Astrocyte of the cerebellum (primary cell): Measurements from ENCODE around the gene TERB1.

Experiments used
- DNase-seq: peaks from one replicate; pipeline ENCODE4 v3.0.0-alpha.2; 2011; ENCODE audit warnings: low read depth
- H3K4me3 ChIP-seq: 2 replicates; pipeline ENCODE4 v1.5.1; 2011; ENCODE audit warnings: mild to moderate bottlenecking, low read depth, low read length, moderate library complexity
- in situ Hi-C: cut with HindIII; loops from 2 replicates; pipeline ENCODE4 v1.10.0; 2017; ENCODE audit warnings: low sequenced_read_pairs
- TF ChIP-seq, protein P1 (sequence below): IDR thresholded peaks from 2 replicates; pipeline ENCODE4 v1.5.1; 2012; ENCODE audit warnings: low read length, low read depth, moderate library complexity, mild to moderate bottlenecking; ENCODE audit errors: missing control alignments

TERB1 gene

DNA sequence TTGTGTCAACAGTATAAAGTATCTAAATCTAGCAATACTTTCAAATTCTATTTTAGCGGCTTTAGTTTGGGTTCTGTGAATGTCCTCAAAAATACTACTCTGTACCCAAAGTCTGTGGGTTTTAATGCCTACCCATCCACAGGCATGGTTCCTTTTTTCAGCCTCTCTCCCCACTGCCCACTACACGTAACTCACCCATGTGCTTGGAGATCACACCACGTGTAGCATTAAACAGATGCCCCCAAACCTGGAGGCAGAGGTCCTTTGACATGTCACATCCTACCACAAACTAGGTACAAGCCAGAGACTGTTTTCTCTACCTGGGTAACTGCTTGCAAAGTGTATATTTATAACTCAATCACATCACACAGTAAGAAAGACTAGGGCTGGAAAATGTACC lies 55.3 kb downstream of the TERB1 start:
- in situ Hi-C loops, result no loop called here
- TF ChIP-seq, protein P1, sequence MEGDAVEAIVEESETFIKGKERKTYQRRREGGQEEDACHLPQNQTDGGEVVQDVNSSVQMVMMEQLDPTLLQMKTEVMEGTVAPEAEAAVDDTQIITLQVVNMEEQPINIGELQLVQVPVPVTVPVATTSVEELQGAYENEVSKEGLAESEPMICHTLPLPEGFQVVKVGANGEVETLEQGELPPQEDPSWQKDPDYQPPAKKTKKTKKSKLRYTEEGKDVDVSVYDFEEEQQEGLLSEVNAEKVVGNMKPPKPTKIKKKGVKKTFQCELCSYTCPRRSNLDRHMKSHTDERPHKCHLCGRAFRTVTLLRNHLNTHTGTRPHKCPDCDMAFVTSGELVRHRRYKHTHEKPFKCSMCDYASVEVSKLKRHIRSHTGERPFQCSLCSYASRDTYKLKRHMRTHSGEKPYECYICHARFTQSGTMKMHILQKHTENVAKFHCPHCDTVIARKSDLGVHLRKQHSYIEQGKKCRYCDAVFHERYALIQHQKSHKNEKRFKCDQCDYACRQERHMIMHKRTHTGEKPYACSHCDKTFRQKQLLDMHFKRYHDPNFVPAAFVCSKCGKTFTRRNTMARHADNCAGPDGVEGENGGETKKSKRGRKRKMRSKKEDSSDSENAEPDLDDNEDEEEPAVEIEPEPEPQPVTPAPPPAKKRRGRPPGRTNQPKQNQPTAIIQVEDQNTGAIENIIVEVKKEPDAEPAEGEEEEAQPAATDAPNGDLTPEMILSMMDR, result no peak
- no peak for DNase-seq
- H3K4me3 ChIP-seq, result no peak overlapping the region

DNA sequence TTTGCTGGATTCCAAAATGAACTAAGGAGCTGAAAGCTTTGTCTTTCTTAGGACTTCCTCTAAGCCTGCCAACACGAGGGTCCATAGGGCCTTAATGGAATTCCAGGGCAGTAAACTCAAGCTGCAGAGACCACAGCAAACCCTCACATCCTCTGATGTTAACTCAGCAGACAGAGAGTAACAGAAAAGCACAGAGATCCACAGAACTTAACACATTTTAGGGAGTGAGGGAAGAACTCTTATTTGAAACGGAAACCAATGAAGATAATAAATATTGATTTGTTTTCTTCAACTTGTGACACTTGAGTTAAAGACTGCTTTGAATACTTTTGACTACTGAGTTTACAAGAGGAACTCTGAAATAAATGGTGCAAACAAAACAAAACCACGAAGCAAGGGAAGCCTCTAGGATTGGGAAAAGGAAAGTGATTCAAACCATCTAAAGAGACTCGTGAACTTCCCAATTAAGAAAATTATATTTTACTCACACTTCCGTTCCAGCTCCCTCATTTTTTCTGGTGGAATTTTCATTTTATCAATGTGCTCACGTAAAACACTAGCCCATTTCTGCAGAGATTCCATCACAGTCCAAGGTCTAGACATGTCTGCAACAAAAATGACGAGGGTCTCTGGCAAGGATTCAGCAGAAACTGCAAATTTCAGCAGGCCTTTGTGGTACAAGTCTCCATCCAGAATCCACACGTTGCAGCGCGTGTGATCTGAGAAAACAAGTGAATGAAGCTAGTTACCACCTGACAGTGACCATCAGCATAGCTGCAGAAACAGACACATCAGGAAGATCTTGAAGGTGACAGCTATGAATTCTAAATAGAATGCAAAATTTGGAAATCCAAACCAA lies 59.2 kb downstream of the TERB1 start:
- DNase-seq, result peak; percentile 46

DNA sequence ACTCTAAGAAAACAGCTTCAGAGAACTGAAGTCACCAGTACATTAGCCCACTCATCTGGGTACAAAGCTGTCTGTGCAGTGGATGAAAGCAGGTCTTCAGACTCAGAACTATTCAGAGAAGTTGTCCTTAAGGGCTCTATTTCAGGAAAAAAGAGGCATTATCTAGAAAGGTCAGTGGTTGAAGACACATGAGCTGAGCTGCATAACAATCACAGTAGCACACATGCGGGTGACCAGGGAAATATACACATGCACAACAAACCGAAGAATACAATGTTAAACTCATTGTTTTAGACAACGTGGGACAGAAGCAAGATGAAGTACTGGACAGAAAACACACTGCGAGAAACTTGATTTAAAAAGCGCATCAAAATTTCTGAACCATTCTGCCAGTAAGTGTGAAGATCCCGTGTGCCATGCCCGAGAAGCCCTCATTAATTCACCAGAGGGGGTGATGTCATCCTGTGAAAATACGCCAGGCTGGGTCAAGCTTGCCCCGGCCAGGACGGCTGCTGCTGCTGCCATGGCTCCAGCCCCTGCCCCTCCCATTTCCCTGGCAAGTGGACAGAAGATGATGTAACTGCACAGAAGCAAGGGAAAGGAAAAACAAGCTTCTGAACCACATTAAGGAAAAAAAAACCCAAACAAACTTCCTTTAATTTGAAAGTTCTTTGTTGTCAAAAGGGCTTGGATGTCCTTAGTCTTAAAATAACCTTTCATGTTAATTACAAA lies 60.0 kb downstream of the TERB1 start:
- peak; percentile 87 for DNase-seq
- in situ Hi-C loops, result loop anchor here (5.0 kb wide), 1 partner anchor 79 kb away; no protein-coding TSS in a partner anchor
- TF ChIP-seq, protein P1, result no peak
- H3K4me3 ChIP-seq, result no peak overlapping the region

More for the DNA sequence above, 59.2 kb downstream of the TERB1 start:
- in situ Hi-C loops, result loop anchor here (5.0 kb wide), 1 partner anchor 80 kb away; no protein-coding TSS in a partner anchor
- TF ChIP-seq, protein P1, result no peak
- H3K4me3 ChIP-seq, result no peak overlapping the region

DNA sequence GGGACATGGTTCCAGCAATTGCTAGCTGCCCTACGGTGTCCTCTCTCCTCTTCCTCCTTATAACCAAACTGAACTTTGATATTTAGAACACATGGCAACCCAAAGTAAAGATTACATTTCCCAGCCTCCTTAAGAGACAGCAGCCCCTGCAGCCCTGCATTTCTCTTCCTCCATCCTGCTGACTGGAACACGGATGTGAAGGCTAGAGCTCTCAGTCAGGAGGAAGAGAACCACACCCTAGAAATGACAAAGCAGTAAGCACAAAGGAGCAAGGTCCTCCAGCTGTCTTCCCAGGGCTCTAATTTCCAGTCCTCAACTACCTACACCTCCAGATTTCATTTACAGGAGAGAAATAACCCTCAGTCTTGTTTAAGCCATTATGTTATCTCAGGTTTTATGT lies 60.9 kb downstream of the TERB1 start:
- H3K4me3 ChIP-seq, result no peak overlapping the region
- in situ Hi-C loops, result loop anchor here (5.0 kb wide), 1 partner anchor 78 kb away; no protein-coding TSS in a partner anchor
- DNase-seq, result no peak
- TF ChIP-seq, protein P1, result no peak

DNA sequence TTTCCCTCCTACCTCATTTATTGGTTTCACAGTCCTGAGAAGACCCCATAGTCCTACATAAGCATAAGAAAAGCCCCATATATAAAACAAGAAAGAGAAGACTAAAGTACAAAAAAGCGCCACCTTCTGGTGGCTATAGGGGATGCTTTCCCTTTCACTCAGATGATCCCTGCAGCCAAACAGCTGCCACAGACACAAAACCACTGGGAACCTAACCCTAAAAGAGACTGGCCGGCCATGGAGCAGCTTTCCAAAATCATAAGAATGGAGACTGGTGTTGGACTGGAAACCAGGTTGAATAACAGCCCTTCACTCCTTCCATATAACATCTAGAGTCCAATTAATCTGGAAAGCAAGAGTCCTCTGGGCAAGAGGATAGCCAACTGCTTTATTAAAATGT lies 61.4 kb downstream of the TERB1 start:
- no peak overlapping the region for H3K4me3 ChIP-seq
- TF ChIP-seq, protein P1, result peak; percentile 65
- no peak for DNase-seq
- in situ Hi-C loops, result loop anchor here (5.0 kb wide), 1 partner anchor 78 kb away; no protein-coding TSS in a partner anchor

DNA sequence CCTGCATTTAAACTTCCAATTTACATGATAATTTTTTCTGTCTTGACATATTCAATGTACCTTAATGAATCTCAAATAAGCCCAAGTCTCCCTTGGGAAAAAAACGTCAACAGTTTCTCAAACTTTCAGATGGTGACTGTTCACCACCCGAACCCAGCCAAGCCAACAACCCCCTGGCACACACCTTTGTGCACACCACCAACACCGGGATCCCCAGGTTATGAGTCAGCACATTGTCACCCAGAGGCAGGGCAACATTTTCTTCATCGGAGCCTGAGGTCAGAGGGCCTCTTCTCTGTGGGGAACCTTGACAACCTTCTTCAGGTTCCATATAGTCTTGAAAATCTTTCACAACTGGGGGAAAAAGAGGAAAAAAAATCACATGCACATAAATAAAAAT lies 65.5 kb downstream of the TERB1 start:
- no peak for DNase-seq
- TF ChIP-seq, protein P1, result no peak
- H3K4me3 ChIP-seq, result no peak overlapping the region
- in situ Hi-C loops, result no loop called here
